NT2/D1 (cell line): ENCODE measurements around the gene NKRF.

Experiments
- SUZ12 ChIP-seq: IDR thresholded peaks from 2 replicates; pipeline ENCODE4 v1.6.1; 2011; ENCODE audit not compliant: insufficient read length, insufficient read depth; ENCODE audit errors: extremely low read depth
- YY1 ChIP-seq: IDR thresholded peaks from 2 replicates; pipeline ENCODE4 v1.6.1; 2011; ENCODE audit not compliant: insufficient read length, insufficient read depth
- ZNF274 ChIP-seq: IDR thresholded peaks from 2 replicates; pipeline ENCODE4 v1.6.1; 2011; ENCODE audit warnings: mild to moderate bottlenecking, low read depth, low read length

- no peak for TF ChIP-seq ZNF274
- no peak for TF ChIP-seq SUZ12
- no peak for TF ChIP-seq YY1
Observed at GRCh38 chrX:119654112-119654531, 47.9 kb upstream of the NKRF start.
